Stimulated activated CD8-positive, alpha-beta memory T cell treated with anti-CD3 and anti-CD28 coated beads, Interleukin-15, amount 100 ng/mL, for 48 hours (primary cell): ENCODE results near the gene ARSI.

Experiments used
- DNase-seq, 2 donors: peaks; one replicate each; pipeline ENCODE4 v3.0.0-alpha.2; 2020; ENCODE audit warnings: low read depth in 2 of 2

The ARSI gene

GRCh38 chr5:150302301-150303069 is at the start of gene ARSI:
Gene ARSI, minus strand, starts transcription at chr5:150302905. Its CDS starts 532 bp downstream, at chr5:150302373.
- DNase-seq: no peak

- peak; percentile 18 to 28 for DNase-seq
Observed at GRCh38 chr5:150350524-150351344, 48.0 kb upstream of the ARSI start.

- DNase-seq: no peak
Observed at GRCh38 chr5:150349681-150350275, 47.1 kb upstream of the ARSI start.

- DNase-seq: no peak
Observed at GRCh38 chr5:150347451-150347850, 44.7 kb upstream of the ARSI start.

GRCh38 chr5:150347003-150347402 is 44.3 kb upstream of the ARSI start:
- no peak for DNase-seq

GRCh38 chr5:150346592-150346991 is 43.9 kb upstream of the ARSI start:
- no peak for DNase-seq

- no peak for DNase-seq
Observed at GRCh38 chr5:150345716-150346115, 43.0 kb upstream of the ARSI start.

GRCh38 chr5:150343994-150344631 is 41.4 kb upstream of the ARSI start:
- no peak for DNase-seq

- no peak for DNase-seq
Observed at GRCh38 chr5:150342583-150342982, 39.9 kb upstream of the ARSI start.

GRCh38 chr5:150341989-150342388 is 39.3 kb upstream of the ARSI start:
- DNase-seq: no peak

- no peak for DNase-seq
Observed at GRCh38 chr5:150341331-150341730, 38.6 kb upstream of the ARSI start.

GRCh38 chr5:150340614-150341255 is 38.0 kb upstream of the ARSI start:
- DNase-seq: no peak

GRCh38 chr5:150339841-150340240 is 37.1 kb upstream of the ARSI start:
- no peak for DNase-seq

GRCh38 chr5:150339165-150339564 is 36.5 kb upstream of the ARSI start:
- DNase-seq: no peak

GRCh38 chr5:150338546-150338945 is 35.8 kb upstream of the ARSI start:
- DNase-seq: no peak

- no peak for DNase-seq
Observed at GRCh38 chr5:150335778-150336177, 33.1 kb upstream of the ARSI start.

GRCh38 chr5:150333400-150333799 is 30.7 kb upstream of the ARSI start:
- no peak for DNase-seq

- DNase-seq: no peak
Observed at GRCh38 chr5:150329881-150330876, 27.5 kb upstream of the ARSI start.

- DNase-seq: no peak
Observed at GRCh38 chr5:150329038-150329437, 26.3 kb upstream of the ARSI start.

- DNase-seq: no peak
Observed at GRCh38 chr5:150328515-150328914, 25.8 kb upstream of the ARSI start.
